Stromal cell of bone marrow (primary cell): Measurements from ENCODE around the gene VRK1.

Experiments used
- DNase-seq: peaks from one replicate; pipeline ENCODE4 v3.0.0-alpha.2; 2012; ENCODE audit warnings: low read depth

Gene VRK1

DNA sequence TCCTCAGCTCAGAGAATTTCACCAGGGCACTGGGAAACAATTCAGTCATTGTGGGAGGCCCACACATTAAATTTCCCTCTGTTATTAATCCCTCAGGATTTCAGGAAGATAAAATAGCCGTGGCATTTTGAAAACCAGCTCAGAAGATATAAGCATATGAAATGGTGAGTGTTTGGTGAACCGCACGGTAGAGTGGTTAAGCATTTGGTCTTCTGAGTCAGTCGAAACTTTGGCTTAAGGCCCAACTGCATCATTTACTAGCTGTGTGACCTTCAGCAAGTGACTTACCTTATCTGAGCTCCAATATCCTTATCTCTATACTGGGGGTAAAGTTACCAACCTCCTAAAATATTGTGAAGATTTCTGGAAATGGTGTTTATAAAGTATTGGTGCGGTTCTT is 5.2 kb upstream of the VRK1 start:
- DNase-seq: no peak

DNA sequence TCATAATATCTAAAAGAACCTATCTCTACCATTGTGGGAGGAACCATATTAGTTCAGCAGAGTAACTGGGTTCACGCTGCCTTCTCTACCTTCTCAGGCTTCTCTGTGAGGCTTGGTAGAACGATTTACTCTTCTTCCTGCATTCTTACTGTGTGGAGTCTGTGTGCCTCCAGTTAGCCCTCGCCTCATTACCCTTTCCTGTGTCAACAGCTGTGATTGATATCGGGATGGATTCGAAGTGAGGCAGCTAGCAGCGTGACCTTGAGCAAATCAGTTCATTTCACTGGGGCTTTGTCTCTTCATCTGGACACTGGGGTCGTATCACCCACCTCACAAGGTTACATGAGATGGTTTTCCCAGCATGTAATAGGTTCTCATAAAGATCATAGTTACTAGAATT is 4.6 kb upstream of the VRK1 start:
- no peak for DNase-seq

DNA sequence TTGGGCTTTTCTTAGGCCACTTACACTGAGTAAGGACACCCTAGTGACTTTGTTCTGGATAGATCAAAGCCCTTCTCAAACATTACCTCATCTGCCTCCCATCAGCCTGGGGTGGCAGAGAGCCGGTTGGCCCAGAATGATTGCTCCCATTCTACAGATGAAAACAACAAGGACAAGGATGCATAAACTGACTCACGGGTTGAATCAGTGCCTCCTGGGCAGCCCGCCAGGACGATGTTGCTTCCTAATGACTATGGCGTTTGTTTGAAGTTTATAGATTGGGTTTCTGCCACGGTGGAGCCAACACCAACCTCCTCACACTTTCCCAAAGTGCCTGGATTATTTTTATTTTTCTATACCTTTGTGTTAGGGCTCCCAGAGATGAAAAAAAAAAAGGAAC is 3.6 kb upstream of the VRK1 start:
- no peak for DNase-seq

DNA sequence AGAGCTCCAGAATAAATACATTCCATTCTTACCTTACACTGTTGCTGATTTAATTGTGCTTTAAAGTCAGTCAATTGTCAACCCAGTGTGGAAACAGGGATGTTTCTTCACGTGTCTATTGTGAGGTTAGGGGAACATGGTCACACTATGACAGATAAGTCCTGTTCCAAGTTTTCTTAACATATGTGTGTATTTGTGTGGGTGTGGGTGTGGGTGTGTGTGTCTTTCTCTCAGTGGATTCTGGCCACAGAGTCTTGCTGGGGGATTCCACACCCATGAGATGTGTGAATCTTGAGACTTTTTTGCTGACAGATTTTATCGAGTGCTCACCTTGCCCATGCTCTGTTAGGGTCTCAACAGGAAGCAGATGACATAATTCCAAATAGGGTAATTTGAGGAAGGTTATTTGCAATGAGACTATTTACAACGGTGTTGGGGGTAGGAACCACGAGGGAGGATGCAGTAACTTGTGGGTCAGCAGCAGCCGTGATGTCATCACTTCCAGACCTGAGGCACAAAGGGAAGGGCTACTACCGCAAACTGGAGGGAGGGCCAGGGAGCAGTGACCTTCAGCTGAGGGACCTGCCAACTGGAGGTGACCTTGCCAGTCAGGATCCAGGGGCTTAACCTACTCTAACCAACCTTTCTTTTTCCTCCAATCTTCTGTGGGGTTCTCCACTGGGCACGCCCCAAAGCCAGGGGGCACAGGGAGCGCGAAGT is 1.9 kb upstream of the VRK1 start:
- no peak for DNase-seq

DNA sequence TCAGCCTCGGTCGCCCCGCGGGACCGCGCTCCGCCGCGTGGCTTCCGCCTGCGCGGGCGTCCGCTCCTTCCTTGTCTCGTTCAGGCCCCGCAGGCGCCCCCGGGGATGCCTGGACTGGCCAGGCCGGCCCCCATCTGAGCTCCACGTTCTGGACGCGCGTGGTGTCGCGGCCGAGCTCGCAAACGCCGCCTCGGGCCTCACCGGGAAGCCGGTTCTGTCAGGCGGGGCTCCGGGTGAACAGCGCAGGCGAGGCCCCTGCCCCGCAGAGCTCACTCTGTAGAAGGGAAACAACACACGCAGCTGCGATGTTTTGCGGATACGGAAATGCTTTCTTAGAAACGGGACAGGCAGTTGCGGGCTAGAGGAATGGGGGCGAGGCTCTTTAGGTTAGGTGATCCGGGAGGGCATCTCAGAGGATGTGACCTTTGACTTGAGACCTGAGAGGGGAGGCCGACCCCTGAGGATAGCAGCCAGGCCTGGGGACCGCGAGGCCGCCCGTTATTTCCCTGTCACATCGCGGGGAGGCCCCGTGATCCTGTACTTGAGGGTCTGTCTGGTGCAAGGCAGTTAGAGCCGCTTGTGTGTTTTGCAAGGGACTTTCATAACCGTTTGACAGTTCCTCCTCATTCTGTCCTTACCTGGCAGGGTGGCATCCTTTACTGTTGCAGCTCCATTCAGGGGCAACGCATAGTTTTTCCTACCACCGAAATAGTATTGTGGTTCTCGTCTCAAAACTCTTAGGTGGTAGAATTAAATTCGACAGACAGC is 584 bp downstream of the VRK1 start:
- DNase-seq: no peak

DNA sequence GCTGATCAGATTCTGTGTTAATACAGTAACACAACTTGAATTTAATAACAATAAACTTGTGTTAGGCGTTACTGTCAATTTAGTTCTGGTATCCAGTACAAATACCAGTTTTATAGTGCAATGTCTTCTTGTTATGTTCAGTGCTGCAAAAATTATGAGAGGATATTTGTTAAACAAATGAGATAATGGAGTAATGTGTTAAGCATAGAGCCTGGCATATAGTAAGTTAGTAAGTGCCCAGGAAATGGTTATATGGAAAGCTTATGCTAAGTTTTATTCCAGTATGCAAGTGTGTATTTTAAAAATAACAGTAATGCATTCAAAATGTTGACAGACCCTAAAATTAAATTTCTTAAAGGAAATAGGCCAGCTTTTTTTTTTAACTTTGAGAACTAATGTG is 1.8 kb downstream of the VRK1 start:
- no peak for DNase-seq

DNA sequence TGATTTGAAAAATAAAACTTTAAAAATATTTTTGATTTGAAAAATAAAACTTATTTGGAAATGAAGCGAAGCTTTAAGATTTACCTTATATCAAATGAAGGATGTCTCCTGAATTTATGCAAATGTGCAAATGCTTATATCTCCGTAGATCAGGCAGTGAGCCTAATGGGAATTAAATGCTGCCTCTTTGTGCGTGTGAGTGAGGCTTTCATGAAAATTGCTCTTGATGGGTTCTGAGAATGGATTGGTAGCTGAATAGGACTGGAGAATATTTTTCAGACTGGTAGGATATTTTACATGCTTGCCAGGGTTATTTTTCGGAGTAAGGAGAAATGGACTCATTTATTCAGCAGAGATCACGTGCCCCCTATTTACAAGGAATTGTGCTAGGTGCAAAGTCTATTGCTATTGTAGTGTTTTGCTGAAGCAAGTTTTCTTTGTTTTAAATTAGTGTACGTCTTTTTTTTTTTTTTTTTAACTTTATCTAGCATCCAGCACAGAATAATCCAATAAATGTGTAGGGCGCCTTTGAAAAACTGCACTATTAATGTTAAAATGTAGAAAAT is 2.4 kb downstream of the VRK1 start:
- DNase-seq: no peak

DNA sequence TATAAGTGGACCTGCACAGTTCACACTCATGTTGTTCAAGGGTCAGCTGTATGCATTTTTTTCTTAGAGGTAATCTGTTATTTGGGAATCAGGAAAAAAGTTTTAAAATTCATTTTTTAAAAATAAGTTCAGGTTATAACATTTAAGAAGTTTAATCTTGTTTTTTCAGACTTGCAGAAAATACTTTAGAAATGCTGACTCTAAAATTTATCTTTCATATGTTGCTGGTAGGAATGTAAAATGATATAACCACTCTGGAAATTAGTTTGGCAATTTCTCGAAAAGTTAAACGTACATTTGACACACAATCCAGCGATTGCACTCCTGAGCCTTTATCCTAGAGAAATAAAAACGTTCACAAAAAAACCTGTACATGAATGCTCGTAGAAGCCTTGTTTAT is 4.7 kb downstream of the VRK1 start:
- DNase-seq: no peak

DNA sequence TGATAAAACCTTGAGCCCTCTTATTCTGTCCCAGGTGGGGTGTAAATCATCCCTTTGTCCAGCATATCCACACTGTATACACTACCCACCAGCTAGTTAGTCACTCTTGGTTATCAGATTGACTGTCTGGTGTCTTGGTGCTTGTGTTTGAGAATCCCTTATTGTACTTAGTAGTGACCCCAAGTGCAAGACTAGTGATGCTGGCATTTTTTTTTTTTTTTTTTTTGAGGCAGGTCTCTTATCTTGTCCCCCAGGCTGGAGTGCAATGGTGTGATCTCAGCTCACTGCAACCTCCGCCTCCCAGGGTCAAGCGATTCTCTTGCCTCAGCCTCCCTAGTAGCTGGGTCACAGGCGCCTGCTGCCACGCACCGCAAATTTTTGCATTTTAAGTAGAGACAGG is 5.8 kb downstream of the VRK1 start:
- no peak for DNase-seq

DNA sequence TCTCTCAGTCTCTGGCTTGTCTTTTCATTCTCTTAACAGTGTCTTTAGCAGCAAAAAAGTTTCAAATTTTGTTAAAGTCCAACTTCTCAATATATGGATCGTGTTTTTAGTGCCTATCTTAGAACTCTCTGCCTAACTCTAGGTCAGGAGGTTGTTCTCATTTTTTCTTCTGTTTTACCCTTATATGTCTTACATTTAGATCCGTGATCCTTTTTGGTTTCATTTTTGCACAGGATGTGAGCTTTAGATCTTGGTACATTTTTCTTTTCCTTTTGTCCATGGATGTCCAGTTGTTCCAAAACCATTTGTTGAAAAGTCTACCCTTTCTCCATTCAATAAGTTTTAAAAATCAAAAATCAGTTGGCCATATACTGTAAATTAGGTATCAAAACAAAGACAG is 6.8 kb downstream of the VRK1 start:
- no peak for DNase-seq

DNA sequence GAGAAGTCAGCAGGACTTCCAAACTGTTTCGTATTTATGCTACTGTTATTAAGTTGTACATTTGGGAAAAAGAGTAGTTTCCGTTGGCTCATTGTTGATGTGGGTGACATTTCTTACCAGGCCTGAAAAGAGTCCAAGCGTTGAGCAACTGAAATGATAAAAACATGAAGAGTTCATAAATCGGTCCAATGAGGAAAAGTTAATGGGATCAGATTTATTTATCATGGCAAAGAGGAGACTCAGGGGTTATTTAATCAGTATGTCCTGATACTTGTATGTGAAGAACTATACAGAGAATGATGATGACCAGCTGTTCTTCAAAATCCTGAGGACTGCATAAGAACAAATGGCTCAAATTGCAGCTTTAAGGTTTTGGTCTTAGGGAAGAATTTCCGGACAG is 7.7 kb downstream of the VRK1 start:
- peak; percentile 16 for DNase-seq

DNA sequence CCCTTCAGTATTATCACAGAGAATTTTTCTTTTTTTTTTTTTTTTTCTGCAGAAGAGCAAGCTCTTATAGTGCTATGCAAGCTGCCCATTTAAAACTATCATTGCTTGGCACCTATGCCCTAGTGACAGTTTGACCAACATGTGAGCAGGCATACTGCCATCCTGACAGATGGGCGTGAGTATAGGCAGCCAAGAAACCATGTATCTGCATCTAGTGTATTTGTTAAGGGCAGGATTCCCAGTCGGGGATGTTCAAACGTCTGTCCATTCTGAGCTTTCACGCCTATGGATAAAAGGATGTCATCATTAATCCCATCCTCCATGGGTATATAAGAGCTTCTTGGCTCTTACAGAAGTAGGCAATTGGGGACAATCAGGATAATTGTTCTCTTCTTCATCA is 8.8 kb downstream of the VRK1 start:
- DNase-seq: no peak

DNA sequence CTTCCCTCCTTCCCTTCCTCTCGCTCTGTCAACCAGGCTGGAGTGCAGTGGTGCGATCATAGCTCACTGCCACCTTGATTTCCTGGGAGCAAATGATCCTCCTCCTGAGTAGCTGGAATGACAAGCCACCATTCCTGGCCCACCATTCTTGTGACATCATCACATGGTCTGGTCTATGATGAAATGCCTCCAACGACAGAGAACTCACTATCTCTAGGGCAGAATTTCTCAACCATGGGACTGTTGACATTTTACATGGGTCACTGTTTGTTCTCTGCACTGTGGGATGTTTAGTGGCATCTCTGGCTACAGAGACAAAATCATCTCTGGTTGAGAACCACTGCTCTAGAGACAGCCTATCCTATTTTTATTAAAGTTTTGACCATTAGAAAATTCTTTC is 9.7 kb downstream of the VRK1 start:
- no peak for DNase-seq

DNA sequence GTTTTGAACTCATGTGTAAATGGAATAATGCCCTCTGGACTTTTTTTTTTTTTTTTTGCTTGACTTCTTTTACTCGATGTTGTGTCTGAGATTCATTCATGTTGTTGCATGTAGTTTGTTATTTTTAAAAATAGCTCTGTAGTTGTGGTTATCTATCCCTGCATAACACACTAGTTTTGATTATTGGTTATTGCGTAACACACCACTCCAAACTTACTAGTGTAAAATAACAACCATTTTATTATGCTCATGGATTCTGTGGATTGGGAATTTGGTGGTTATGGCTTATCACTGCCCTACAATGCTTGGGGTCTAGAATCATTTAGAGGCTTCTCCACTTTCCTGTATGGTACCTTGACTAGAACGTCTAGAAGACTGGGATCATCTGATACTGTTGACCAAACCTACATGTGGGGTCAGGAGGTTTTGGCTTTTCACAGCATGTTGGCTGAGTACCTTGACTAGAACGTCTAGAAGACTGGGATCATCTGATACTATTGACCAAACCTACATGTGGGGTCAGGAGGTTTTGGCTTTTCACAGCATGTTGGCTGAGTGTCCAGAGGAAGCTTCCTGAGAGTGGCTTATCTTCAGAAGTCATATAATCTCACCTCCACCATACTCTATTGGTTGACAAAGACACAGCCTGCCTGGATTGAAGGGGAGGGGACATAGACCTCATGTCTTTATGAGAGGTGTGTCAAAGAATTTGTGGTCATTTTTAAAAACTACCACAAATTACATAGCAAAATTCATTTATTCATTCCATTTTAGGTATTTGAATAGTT is 11.6 kb downstream of the VRK1 start:
- DNase-seq: no peak

DNA sequence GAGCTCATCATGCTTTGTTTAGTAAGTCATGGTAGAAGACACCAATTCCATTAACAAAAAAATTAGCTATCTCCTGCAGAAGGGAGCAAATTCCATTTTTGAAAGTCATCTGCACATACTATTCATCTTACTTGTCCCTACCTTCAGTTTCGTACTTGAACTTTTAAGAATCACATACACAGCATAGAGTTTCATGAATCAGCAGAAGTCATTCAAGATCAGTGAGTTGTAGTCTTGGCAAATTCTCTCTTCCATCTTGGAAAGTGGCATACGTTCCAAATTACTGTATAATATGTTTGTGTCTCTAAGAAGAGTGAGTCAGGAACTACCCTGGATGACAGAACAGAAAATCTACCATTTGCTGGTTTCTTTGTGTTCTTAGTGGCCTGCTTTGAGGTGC is 14.1 kb downstream of the VRK1 start:
- peak; percentile 77 for DNase-seq

DNA sequence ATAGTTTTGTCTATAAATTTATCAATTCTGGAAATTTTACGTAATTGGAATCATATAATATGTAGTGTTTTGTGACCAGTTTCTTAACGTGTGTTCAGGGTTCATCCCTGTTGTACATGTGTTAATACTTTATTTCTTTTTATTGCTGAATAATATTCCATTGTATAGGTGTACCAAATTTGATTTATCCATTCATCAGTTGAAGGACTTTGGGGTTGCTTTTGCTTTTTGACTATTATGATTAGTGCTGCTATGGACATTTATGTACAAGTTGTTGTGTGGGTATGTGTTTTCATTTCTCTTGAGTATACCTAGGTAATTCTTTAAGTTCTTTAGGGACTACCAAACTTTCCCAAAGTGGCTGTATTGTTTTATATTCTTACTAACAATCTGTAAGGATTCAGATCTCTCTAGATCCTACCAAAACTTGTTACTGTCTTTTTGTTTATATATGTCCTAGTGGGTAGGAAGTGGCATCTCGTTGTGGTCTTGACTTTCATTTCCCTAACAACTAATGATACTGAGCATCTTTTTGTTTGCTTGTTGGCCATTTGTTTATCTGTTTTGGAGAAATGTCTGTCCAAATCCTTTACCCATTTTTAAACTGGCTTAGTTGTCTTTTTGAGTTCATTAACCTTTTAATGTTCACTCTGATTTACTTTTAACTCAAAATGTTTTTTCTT is 14.9 kb downstream of the VRK1 start:
- DNase-seq: no peak

DNA sequence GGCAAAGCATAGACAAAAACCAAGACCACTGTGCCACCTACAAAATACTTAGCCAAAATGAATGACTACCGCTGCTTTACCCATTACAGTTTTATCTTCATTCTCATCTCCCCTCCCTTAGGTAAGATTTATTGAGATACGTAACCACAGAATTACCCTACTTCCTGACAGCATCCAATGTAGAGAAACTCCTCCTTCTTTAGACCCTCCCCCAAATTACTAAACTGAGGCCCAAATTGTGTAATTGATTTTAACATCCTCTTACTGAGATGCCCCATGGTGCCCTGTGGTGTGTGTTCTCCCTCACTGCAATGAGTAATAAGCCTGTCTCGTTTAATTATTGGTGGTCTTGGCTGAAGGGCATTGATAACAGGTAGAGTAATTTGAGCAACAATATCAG is 19.1 kb downstream of the VRK1 start:
- no peak for DNase-seq

DNA sequence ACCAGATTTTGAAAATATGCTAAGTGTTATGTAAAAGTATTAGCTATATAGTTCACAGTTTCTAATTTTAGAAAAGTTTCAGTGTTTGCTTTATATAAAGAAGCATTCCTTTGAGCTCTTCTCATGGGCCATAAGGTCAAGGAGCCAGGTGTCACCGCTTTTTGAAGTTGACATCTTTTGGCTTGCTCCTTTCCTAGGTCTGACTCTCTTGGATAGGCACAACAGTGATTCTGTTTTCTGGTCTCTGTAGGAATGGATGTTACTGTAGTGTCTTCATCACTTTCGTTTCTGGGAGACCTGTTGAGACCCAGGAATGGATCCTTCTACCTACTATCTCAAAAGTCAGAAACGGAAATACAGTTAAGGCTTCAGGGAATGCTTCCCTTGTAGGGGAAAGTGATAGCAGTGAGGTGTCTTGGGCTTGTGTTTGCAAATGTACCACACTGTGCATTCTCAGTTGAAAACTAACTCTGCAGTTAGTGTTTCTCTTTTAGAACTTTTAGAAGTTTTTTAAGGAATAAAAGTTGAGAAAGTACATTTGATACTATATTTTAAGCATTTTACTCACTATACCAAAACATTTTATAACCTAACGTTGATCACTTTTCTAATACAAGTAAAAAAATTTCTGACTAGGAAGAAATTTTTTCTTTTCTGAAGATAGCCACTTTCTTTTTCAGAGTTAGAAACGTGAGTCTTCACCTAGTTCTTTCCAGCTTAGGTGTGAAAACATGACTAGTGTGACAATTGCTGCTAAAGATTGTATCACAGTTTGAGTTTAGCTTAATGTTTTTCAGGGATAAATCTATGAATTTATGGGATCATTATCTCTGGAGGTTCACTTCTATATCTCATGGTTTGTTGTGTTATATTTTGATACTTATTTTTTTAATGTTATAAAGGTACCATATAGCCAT is 20.8 kb downstream of the VRK1 start:
- no peak for DNase-seq

DNA sequence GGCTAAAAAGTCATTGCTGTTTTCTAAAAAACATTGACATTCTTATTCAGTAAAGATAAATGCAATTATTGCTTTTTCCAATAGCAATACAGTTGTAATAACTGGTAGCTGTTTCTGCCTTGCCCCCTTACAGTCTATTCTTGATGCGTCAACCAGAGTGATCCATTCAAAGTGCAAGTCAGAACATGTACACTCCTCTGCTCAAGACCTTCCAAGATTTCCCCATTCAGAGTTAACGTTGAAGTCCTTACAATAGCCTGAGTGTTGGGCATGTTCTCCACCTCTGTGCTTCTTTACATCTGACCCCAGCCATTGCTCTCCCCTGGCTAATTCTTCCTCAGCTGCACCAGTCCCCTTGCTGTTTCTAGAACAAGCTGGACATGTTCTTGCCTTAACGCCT is 24.3 kb downstream of the VRK1 start:
- no peak for DNase-seq

DNA sequence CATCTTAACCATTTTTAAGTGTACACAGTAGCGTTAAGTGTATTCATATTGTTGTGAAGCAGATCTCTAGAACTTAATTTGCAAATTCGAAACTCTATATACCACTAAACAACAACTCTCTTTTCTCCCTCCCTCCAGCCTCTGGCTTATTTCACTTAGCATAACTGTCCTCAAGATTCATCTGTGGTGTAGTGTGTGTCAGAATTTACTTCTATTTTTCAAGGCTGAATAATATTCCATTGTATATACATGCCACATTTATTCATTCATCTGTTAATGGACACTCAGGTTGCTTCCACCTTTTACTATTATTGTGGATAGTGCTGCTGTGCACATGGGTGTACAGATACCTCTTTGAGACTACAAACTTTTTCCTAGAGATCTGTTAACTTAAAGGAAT is 26.5 kb downstream of the VRK1 start:
- DNase-seq: no peak

DNA sequence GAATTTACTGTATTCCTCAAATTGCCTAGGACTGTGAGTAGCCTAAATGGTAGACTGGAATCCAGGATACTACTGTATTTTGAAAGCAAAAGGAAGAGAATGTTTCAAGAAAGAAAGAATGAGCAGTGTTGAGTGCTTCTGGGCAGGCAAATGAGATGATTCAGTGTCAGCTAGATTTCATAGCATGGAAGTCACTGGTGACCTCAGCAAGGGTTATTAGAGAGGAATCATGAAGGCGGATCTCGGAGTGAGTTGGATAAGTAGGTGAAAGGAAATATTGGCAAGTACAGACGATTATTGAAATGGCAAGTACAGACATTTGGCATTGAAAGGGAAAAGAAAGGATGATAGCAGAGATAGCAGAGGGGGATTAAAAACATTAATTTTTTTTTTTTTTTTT is 27.1 kb downstream of the VRK1 start:
- DNase-seq: peak; percentile 73
